ENCODE data around the gene SCYGR8.

The SCYGR8 gene

GRCh38 chr2:227724394-227725039 is 21.2 kb upstream of the SCYGR8 start, which contains the start of gene SCYGR6:
SCYGR6 (minus strand) TSS chr2:227724757; CDS start chr2:227724757, 0 bp downstream.
- Histone ChIP-seq H3K79me2 (ENCODE audit: insufficient read depth, low read length) (no peaks in the 10 kb centered on the region), H4K20me1 (ENCODE audit: insufficient read depth, low read length) (no peaks in the 10 kb centered on the region), H3K27me3 (ENCODE audit: insufficient read depth, low read length, poor library complexity) (no peaks in the 10 kb centered on the region), H3K27ac (ENCODE audit: low read length) (no peak within 1 kb of the TSS), H3K36me3 (ENCODE audit: insufficient read depth, low read length) (no peaks in the 10 kb centered on the region), H3K4me1 (ENCODE audit: insufficient read depth, low read length) (no peaks in the 10 kb centered on the region), H2AFZ (ENCODE audit: low read depth, low read length) (no peak within 1 kb of the TSS), H3K9me3 (ENCODE audit: insufficient read depth, low read length, severe bottlenecking) (no peaks in the 10 kb centered on the region), H3K4me3 (ENCODE audit: low read depth in 1 of 2, low read length in 2 of 2) (no peak within 1 kb of the TSS), H3K9ac (ENCODE audit: low read depth, low read length) (no peak within 1 kb of the TSS), H3K4me2 (ENCODE audit: insufficient read depth, low read length) (no peak within 1 kb of the TSS)
- DNase-seq (no peak), ATAC-seq (ENCODE audit: insufficient read depth, low read depth) (no peak)
- no peak for TF ChIP-seq CTCF (IDR thresholded peaks at IDR 0.05; ENCODE audit: borderline replicate concordance, extremely low read depth, low read length, poor library complexity, severe bottlenecking)
- TF ChIP-seq EZH2 (IDR thresholded peaks at IDR 0.05; ENCODE audit: borderline replicate concordance, low read depth, low read length, severe bottlenecking) = no peak

- Histone ChIP-seq H4K20me1 (ENCODE audit: insufficient read depth, low read length) (no peaks in the 10 kb centered on the region), H3K4me1 (ENCODE audit: insufficient read depth, low read length) (no peaks in the 10 kb centered on the region), H3K9ac (ENCODE audit: low read depth, low read length) (no peak within 1 kb of the TSS), H3K4me2 (ENCODE audit: insufficient read depth, low read length) (no peak within 1 kb of the TSS), H3K4me3 (ENCODE audit: low read depth in 1 of 2, low read length in 2 of 2) (no peak within 1 kb of the TSS), H2AFZ (ENCODE audit: low read depth, low read length) (no peak within 1 kb of the TSS), H3K27me3 (ENCODE audit: insufficient read depth, low read length, poor library complexity) (no peaks in the 10 kb centered on the region), H3K36me3 (ENCODE audit: insufficient read depth, low read length) (no peaks in the 10 kb centered on the region), H3K9me3 (ENCODE audit: insufficient read depth, low read length, severe bottlenecking) (no peaks in the 10 kb centered on the region), H3K79me2 (ENCODE audit: insufficient read depth, low read length) (no peaks in the 10 kb centered on the region), H3K27ac (ENCODE audit: low read length) (no peak within 1 kb of the TSS)
- no peak for ATAC-seq (ENCODE audit: insufficient read depth, low read depth)
- no peak for DNase-seq
- no peak for TF ChIP-seq CTCF (IDR thresholded peaks at IDR 0.05; ENCODE audit: borderline replicate concordance, extremely low read depth, low read length, poor library complexity, severe bottlenecking)
- no peak for TF ChIP-seq EZH2 (IDR thresholded peaks at IDR 0.05; ENCODE audit: borderline replicate concordance, low read depth, low read length, severe bottlenecking)
Observed at GRCh38 chr2:227728035-227728434, 17.7 kb upstream of the SCYGR8 start, which contains the start of gene SCYGR7. SCYGR7 (plus strand) TSS chr2:227728335; CDS start chr2:227728335, 0 bp downstream.

GRCh38 chr2:227739351-227739750 is 6.3 kb upstream of the SCYGR8 start:
- Histone ChIP-seq H4K20me1 (ENCODE audit: insufficient read depth, low read length) (no peaks in the 10 kb centered on the region), H3K4me3 (ENCODE audit: low read depth in 1 of 2, low read length in 2 of 2) (no peak overlapping the region), H3K79me2 (ENCODE audit: insufficient read depth, low read length) (no peaks in the 10 kb centered on the region), H3K9ac (ENCODE audit: low read depth, low read length) (no peak overlapping the region), H3K27ac (ENCODE audit: low read length) (no peak overlapping the region), H3K9me3 (ENCODE audit: insufficient read depth, low read length, severe bottlenecking) (no peaks in the 10 kb centered on the region), H2AFZ (ENCODE audit: low read depth, low read length) (no peak overlapping the region), H3K27me3 (ENCODE audit: insufficient read depth, low read length, poor library complexity) (no peaks in the 10 kb centered on the region), H3K36me3 (ENCODE audit: insufficient read depth, low read length) (no peaks in the 10 kb centered on the region), H3K4me1 (ENCODE audit: insufficient read depth, low read length) (no peaks in the 10 kb centered on the region), H3K4me2 (ENCODE audit: insufficient read depth, low read length) (no peak overlapping the region)
- ATAC-seq (ENCODE audit: insufficient read depth, low read depth) (no peak), DNase-seq (no peak)
- no peak for TF ChIP-seq EZH2 (IDR thresholded peaks at IDR 0.05; ENCODE audit: borderline replicate concordance, low read depth, low read length, severe bottlenecking)
- TF ChIP-seq CTCF (IDR thresholded peaks at IDR 0.05; ENCODE audit: borderline replicate concordance, extremely low read depth, low read length, poor library complexity, severe bottlenecking) = no peak
